VCaP (cell line): ENCODE data around the gene NCAPG2.

Experiments
- H3K27ac ChIP-seq: fragments of 450-650 bp; 2 replicates; pipeline ENCODE4 v1.5.1; 2017
- TF ChIP-seq, protein P1 (sequence below): fragments of 450-650 bp; conservative IDR thresholded peaks from 2 replicates; pipeline ENCODE4 v1.5.1; 2017; ENCODE audit warnings: mild to moderate bottlenecking, moderate library complexity

NCAPG2 gene

GRCh38 chr7:158609313-158609974 is 95.2 kb downstream of the NCAPG2 start:
- TF ChIP-seq, protein P1, sequence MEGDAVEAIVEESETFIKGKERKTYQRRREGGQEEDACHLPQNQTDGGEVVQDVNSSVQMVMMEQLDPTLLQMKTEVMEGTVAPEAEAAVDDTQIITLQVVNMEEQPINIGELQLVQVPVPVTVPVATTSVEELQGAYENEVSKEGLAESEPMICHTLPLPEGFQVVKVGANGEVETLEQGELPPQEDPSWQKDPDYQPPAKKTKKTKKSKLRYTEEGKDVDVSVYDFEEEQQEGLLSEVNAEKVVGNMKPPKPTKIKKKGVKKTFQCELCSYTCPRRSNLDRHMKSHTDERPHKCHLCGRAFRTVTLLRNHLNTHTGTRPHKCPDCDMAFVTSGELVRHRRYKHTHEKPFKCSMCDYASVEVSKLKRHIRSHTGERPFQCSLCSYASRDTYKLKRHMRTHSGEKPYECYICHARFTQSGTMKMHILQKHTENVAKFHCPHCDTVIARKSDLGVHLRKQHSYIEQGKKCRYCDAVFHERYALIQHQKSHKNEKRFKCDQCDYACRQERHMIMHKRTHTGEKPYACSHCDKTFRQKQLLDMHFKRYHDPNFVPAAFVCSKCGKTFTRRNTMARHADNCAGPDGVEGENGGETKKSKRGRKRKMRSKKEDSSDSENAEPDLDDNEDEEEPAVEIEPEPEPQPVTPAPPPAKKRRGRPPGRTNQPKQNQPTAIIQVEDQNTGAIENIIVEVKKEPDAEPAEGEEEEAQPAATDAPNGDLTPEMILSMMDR = no peak
- H3K27ac ChIP-seq = no peak overlapping the region

GRCh38 chr7:158607563-158607962 is 97.0 kb downstream of the NCAPG2 start:
- no peak overlapping the region for H3K27ac ChIP-seq
- TF ChIP-seq, protein P1 = no peak

- H3K27ac ChIP-seq = no peak overlapping the region
- TF ChIP-seq, protein P1 = no peak
Measured at GRCh38 chr7:158606671-158607424, 97.8 kb downstream of the NCAPG2 start.

DNA sequence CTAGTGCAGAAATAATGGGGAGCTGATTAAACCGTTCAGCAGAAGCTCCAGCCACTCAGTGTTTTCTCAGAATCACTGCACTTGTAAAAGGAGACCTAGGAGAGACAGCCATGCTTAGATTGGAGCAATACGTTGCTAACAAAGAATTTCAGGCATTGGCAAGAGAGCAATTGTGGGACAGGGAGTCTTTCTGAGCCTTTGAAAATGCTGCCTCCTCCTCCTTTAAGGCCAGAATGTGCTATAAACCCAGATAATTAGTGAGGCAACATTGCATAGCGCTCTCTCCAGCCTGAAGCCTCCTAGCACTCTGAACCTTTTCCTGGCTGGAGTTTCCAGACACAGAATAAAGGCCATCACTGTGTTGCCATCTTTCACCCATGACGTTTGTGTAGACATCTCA is 98.5 kb downstream of the NCAPG2 start:
- TF ChIP-seq, protein P1 = no peak
- no peak overlapping the region for H3K27ac ChIP-seq

- H3K27ac ChIP-seq = no peak overlapping the region
- TF ChIP-seq, protein P1 = no peak
Measured at GRCh38 chr7:158603773-158604755, 100.5 kb downstream of the NCAPG2 start.

GRCh38 chr7:158602905-158603772 is 101.5 kb downstream of the NCAPG2 start:
- TF ChIP-seq, protein P1 = no peak
- H3K27ac ChIP-seq = no peak overlapping the region
